SIG-M5 (cell line): Measurements from ENCODE around the gene MARS1.

Source experiments
- DNase-seq: peaks from one replicate; lab custom pipeline; 2025; lab: John Stamatoyannopoulos, UW

MARS1 gene

DNA sequence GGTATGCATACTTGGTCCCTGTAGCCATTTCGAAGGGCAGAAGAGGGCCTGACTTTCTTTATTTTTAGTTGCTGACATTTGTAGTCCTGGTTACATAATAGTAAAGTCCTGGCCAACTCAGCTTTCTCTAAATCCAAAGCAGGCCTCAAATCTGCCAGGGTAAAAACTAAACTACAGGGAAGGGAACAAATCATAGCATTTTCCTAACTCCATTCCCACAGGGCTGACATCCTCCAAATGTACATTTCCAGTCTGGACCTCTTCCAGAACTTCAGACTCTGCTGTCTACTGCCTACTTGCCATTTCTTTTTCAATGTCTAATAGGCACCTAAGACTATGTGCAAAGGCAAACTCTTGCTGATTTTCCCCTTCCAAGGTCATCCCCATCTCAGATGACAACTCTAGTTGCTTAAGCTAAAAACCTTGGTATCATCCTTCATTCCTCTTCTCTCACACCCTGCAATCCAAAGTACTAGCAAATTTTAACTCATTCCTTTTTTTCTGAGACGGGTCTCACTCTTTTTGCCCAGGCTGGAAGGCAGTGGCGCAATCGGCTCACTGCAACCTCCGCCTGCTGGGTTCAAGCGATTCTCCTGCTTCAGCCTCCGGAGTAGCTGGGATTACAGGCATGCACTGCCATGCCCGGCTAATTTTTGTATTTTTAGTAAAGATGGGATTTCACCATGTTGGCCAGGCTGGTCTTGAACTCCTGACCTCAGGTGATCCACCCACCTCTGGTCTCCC lies 30.5 kb downstream of the MARS1 start:
- DNase-seq, result no peak

DNA sequence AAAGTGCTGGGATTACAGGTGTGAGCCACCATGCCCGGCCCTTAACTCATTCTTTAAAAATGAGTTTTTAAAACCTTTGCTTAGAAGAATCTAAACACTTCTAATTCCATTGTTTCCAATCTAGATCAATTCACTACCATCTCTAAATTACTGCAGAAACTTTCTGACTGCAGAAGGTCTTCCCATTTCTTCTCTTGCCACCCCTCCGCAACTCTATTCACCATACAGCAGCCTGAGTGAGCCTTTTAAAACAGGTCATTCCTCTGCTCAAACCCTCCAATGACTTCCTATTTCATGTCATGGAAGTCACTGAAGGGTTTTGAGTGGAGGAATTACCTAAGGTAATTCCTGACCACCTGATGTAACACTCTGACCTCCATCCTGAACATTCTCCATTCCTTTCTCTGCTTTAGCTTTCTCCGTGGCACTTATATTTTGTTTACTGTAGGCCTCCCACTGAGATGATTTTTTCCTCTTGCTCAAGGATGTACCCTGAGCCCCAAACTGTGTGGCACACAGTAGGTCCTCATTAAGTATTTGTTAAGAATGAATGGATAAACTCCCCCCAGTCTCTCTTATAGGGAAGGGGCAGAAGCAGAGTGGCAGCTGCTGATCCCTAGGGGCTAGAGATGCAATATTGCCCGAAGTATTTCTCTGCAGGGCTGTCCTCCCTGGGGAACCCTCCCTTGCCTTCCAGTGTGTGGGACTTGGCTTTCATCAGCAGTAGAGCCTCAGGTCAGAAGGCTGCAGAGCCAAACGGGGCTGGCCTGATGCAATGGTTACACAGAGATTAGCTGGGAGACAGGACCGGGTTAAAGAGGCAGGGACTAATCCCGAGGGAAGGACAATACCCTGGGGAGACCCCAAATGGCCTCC lies 31.3 kb downstream of the MARS1 start:
- DNase-seq, result no peak

DNA sequence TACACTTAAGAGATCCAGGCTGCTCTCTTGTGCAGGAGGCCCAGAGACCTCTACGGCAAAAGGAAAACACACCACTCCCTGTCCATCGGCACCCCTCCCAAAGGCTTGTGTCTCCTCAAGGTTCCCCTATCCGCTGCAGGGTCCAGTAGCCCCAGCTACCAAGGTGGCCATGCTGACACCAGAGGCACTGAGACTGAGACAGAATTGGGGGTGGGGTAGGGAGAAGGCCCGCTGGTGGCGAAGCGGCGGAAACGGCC lies 31.9 kb downstream of the MARS1 start:
- no peak for DNase-seq

DNA sequence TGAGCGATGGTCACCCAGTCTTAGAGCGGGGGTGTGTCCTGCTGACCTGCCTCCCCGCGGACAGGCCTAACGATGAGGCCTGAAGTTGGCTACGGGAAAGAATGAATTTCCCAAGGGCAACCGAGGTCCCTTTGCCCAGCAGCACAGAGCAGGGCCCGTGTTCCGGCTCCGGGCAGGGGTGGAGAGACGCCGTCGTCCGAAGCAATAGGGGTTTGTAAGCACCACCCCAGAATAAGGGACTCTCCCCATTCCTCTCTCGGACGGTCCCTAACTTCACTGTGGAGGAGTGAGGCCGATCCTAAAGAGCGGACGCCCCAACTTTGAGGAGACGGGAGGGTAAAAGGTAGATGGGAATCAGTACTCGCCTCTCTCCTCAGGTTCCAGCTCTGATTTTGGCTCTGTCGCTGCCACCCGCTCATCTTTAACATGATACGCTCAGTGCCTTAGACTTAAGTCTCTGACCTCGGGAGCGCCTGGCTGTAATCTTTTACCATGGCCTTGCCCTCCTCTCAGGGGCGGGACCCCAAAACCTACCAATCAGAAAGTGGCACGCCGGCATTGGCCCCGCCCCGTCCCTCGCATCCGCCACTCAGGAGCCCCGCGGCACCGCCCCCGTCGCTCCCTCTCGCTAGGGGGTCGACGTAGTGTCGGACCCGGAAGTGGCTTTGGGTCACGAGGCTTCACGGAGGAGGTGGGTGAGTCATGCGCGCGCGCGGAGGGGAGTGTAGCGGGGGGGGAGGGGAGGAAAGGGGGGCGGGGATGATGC lies 32.4 kb downstream of the MARS1 start, which contains the start of gene DDIT3:
Gene DDIT3 (minus strand): TSS at position 462 of the 766 bp plus-strand sequence. CDS start 3,108 bp downstream, outside the sequence.
- DNase-seq, result peak; percentile 81

DNA sequence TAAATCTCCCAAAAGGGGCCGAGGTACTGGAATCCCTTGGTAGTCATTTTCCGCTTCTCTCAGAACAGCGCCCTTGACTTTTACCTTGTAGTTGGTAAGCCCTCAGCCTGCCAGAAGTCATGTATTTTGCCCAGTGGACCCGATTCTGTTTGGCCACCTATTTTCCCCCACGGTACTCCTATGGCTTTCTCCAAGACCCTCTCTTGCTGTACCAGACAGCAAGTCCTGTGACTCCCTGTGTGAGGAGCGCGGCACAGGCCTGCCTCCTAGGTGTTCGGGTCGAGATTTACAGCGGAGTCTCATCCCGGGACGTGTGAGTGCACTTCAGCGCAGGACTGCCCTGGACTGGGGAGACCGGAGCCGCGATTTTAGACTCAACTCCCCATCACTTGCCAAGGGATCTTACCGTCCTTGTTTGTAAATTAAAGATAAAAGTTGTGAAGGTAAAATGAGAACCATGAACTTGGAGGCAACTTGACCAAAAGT lies 33.7 kb downstream of the MARS1 start:
- no peak for DNase-seq

DNA sequence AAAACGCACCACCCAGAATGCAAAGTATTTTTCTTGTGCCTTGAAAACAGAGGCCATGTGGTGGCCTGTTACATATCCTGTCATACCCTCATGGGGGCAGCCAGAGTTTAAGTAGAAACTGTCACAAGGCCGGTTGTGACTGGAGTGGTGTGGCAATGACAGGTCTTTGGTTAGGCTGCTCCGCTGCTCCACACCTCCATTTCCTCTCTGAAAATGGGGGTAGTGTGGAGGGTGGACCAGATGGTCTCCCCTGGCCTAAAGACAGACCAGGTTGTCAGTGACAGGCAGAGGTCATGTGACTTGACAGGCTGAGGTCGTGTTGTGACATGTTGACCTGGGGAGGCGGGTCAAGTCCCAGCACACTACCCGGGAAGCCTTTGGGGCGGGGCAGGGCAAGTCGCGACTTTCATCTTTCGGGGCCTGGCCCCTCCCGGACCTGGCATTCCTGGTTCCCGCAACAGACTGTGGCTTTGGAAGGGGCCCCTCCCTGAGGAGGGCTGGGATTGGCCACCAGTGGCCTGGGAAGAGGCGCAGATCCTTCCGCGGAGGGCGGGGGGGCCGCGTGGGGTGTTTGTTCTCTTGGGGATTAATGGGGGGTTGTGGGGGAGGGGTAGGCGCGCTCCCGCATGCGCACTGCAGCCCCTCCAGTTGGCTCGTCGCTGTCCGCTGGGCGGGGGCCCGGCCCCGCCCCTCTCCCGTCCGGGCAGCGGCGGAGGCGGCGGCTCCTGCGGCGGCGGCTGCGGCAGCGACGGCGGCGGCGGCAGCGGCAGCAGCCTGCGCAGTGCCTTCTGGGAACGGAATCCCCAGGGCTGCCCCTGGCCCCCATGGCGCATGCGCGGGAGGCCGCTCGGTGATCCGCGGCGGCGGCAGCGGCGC lies 34.4 kb downstream of the MARS1 start, which contains the start of gene MBD6:
Gene MBD6 (plus strand): TSS at position 814 of the 876 bp plus-strand sequence. CDS start 1,480 bp downstream, outside the sequence.
- DNase-seq, result peak; percentile 90

DNA sequence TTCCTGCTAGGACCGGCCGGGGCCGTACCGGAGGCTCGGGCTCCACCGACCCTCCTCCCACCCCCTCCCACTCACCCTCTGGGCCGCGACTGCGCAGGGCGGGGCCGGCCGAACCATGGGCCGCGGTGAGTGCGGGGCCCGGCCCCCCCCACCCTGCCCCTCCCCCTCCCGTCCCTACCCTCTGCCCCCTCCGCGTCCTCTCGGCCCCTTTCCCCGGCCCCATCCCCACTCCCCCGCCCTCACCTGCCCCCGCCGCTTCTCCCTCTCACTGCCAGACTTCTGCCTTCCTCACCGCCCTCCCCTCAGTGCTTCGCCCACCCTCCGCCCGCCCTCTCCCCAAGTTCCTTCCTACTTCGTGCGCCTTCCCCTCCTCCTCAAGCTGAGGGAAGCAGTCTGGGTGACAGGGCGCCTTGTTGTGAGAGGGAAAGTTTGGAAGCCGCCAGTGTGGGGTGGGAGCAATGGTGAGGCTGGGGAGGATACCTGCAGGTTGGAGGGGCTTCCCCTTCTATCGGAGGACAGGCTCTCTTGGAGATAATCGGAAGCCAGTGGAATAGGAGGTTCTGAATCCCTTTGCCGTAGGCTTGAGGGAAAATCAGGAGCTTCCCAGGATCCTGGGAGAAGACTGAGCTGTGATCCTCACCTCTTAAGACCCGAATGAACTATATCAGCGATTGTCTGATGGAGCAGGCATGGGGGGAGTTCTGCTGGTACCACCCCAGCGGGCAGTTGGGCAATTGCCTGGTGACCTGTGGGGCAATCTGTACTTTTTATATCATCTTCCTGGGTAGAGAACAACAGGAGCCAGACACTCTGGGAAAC lies 35.2 kb downstream of the MARS1 start:
- DNase-seq, result no peak

DNA sequence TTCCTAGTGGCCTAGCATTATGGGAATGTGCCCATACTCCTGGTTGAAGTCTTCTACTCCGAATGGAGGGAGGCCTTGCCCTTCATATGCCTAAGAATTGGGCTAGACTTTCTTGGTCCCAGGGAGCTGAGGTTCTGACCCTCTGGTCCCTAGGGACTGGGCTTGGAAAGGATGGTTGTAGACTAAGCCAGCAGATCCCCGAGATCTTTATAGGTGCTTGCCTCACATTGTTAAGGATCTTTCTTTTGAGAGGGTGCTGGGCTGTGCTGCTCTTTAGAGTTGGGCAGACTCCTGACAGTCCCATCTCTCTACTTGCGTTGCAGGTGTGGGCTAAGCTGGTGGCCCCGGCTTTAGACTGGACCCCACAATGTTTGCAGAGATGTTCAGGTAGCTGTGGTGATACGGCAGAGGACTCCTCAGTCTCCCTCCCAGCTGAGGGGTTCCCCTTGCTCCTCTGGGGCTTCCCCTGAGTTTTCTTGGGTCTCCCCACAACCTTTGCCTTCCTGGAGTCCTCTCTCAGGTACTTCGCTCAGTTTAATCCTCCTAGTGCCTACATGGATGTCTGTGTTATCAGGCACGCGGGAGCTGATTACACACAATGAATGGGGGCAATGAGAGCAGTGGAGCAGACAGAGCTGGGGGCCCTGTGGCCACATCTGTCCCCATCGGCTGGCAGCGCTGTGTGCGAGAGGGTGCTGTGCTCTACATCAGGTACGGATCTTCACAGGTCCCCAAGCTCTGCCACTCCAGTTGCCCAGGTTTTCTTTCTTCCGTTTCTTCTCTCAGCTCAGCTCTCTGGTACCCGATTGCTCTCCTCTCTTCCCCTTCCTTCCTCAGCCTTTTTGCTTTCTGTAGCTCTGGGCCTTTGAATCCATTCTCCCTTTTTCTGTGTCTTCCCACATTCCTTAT lies 36.1 kb downstream of the MARS1 start:
- DNase-seq, result no peak

DNA sequence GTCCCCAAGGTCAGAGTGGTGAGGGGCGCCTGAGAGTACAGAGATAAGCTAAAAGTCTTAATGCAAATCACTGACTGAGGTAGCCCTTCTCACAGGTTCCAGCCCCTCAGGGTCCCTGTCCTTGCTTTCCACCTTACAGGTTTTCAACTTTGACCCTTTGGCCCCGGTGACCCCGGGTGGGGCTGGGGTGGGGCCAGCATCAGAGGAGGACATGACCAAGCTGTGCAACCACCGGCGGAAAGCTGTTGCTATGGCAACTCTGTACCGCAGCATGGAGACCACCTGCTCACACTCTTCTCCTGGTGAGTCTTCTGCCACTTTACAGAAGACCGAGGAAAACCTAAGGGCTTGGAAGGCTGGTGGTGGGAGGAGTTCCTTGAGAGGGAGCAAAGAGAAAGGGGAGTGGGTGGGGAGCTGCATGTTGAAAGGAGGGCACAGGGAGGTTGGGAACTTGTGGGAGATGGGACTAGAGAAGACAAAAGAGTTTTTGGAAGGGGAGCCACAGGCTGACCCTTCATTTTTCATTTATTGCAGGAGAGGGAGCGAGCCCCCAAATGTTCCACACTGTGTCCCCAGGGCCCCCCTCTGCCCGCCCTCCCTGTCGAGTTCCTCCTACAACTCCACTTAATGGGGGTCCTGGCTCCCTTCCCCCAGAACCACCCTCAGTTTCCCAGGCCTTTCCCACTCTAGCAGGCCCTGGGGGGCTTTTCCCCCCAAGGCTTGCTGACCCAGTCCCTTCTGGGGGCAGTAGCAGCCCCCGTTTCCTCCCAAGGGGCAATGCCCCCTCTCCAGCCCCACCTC lies 37.1 kb downstream of the MARS1 start:
- no peak for DNase-seq

DNA sequence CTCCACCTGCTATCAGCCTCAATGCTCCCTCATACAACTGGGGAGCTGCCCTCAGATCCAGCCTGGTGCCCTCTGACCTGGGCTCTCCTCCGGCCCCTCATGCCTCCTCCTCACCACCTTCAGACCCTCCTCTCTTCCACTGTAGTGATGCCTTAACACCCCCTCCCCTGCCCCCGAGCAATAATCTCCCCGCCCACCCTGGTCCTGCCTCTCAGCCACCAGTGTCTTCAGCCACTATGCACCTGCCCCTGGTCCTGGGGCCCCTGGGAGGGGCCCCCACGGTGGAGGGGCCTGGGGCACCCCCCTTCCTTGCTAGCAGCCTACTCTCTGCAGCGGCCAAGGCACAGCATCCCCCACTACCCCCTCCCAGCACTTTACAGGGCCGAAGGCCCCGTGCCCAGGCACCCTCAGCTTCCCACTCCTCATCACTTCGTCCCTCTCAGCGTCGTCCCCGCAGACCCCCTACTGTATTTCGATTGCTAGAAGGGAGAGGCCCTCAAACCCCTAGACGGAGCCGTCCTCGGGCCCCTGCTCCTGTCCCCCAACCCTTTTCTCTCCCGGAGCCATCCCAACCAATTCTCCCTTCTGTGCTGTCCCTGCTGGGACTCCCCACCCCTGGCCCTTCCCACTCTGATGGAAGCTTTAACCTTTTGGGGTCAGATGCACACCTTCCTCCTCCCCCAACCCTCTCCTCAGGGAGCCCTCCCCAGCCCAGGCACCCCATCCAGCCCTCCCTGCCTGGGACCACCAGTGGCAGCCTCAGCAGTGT lies 37.9 kb downstream of the MARS1 start:
- no peak for DNase-seq

DNA sequence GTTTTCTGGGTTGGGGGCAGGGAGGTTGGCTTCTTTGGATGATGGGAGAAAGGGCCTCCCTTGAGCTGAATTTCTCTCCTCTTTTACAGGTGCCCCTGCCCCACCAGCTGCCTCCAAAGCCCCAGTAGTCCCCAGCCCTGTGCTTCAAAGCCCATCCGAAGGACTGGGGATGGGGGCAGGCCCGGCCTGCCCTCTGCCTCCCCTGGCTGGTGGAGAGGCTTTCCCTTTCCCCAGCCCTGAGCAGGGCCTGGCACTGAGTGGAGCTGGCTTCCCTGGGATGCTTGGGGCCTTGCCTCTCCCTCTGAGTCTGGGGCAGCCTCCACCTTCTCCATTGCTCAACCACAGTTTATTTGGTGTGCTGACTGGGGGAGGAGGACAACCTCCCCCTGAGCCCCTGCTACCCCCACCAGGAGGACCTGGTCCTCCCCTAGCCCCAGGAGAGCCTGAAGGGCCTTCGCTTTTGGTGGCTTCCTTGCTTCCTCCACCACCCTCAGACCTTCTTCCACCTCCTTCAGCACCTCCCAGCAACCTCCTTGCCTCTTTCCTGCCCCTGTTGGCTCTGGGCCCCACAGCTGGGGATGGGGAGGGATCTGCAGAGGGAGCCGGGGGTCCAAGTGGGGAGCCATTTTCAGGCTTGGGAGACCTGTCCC lies 38.7 kb downstream of the MARS1 start:
- no peak for DNase-seq

DNA sequence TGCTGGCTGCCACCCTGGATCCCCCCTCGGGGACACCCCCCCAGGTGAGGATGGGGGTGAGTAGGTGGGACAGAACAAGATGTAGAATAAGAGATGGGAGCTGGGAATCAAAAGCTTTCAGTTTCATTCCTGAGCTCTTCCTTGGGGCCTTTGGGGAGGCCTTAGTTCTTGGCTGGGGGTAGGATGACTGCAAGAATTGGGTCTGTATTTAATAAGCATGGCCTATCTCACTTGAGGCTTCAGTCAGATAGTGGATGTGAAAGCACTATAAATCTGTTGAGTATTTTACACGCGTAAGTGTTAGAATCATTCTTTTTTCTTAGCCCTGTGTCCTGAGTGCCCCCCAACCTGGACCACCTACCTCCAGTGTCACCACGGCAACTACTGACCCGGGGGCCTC lies 39.3 kb downstream of the MARS1 start:
- DNase-seq, result no peak

DNA sequence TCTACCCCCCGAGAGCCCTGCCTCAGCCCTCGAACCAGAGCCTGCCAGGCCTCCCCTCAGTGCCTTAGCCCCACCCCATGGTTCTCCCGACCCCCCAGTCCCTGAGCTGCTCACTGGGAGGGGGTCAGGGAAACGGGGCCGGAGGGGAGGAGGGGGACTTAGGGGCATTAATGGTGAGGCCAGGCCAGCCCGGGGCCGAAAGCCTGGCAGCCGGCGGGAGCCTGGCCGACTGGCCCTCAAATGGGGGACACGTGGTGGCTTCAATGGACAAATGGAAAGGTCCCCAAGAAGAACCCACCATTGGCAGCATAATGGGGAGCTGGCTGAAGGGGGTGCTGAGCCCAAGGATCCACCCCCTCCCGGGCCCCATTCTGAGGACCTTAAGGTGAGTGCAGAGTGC lies 40.3 kb downstream of the MARS1 start:
- no peak for DNase-seq

DNA sequence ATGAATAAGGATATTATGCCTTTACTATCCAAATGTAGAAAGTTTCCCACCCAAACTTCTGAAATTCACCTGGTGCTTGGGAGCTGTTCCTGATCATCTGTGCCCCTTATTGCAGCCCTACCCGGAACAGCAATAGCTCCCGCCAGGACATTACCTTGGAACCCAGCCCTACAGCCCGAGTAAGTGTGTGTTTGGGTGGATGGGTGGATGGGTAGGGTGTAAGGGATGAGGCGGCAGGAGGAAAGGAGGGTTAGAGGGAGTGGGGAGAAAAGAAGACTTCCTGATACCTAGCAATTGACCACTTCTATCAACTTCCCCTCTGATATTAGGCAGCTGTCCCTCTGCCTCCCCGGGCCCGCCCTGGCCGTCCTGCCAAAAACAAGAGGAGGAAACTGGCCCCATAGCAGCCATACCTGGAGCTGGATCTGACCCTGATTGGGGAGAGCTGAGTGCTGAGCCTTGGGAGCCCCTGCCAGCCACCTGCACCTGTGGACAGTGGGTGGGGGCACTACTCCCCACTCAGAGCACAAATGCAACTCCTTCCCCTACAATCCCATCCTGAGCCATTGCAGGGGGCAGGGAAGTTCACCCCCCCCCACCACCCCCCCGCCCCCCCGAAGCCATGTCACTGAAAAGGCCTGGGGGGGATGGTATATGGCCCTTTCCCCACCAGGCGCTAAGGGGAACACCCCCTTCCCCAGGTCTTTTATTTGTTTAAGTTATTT lies 41.1 kb downstream of the MARS1 start:
- no peak for DNase-seq

DNA sequence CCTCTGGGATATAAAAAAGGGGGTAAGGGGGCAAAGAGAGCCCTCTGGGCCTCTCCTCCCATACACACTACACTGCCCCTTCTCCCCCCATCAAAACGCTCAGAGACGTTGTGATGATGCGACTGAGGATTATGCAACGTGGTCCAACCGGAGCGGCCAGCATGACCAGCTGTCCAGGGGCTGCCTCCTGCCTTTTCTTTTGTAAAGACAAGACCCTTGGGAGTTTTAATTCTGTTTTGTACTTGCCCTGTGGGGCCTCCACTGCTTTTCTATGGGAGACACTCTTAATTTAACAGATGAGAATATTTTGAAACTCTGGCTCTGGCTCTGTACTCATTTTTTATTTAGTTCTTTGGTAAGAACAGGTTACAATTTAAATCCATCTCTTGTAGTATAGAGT lies 42.0 kb downstream of the MARS1 start:
- no peak for DNase-seq

DNA sequence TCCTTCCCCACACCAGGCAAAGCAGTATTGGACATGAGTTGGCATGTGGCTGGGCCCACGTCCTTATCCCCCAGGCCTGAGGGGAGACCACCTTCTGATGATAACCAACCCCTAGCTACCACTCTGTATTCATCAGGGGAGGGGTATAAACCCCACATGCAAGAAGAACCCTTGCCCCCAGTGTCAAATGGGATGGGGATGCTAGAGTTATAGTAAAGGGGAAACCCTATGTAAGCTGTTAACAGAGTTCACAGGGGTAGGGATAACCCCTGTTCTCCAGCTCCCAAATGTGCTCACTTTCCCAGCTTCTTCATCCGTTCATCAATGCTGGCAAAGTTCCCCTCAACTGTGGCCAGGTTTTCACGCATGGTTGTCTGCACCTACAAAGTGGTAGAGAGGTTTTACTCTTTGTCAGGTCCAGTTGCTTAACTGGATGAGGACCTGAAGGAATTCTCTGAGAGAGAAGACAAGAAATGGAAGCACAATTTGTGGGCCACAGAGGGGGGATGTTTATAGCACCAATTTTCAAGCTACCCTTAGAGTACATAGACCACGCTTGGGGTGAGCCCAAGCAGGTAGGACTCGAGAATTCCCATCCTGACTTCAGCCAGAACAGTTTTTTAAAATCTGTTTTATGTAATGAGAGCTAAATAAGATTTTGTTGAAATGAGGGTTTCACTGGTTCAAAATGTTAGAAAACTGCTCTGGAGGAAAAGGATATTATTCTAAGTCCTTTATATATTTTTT lies 42.7 kb downstream of the MARS1 start:
- DNase-seq, result no peak
